Mesendoderm (in vitro differentiated cells): Measurements from ENCODE around the gene STX18.

ENCODE experiments used
- DNase-seq: peaks from one replicate; pipeline ENCODE4 v3.0.0; 2013
- H2AK5ac ChIP-seq: 2 replicates; pipeline ENCODE4 v1.6.1; 2013; ENCODE audit warnings: low read length, inconsistent platforms
- H2BK120ac ChIP-seq: 2 replicates; pipeline ENCODE4 v1.6.1; 2013; ENCODE audit warnings: low read depth, mild to moderate bottlenecking, low read length, moderate library complexity, mixed read lengths
- H2BK15ac ChIP-seq: replicated peaks from 2 replicates; pipeline ENCODE4 v1.6.1; 2013; ENCODE audit warnings: low read depth, mild to moderate bottlenecking, moderate library complexity
- H2BK5ac ChIP-seq: 2 replicates; pipeline ENCODE4 v1.6.1; 2013; ENCODE audit warnings: low read length, inconsistent platforms
- H3K18ac ChIP-seq: 2 replicates; pipeline ENCODE4 v1.6.1; 2013; ENCODE audit warnings: mild to moderate bottlenecking, low read length, mixed read lengths
- H3K23ac ChIP-seq: one replicate; pipeline ENCODE4 v1.6.1; 2013; ENCODE audit warnings: low read length
- H3K27ac ChIP-seq: 2 replicates; pipeline ENCODE4 v1.5.1; 2013; ENCODE audit warnings: low read depth, mild to moderate bottlenecking, inconsistent platforms, low read length, moderate library complexity
- H3K27me3 ChIP-seq: 2 replicates; pipeline ENCODE4 v1.6.1; 2013; ENCODE audit warnings: low read length, control low read depth, mild to moderate bottlenecking, inconsistent platforms; ENCODE audit not compliant: insufficient read depth, poor library complexity
- H3K36me3 ChIP-seq: 2 replicates; pipeline ENCODE4 v1.6.1; 2013; ENCODE audit warnings: low read length, inconsistent platforms; ENCODE audit not compliant: control insufficient read depth, insufficient read depth
- H3K4ac ChIP-seq: one replicate; pipeline ENCODE4 v1.6.1; 2013; ENCODE audit warnings: low read depth, mild to moderate bottlenecking, low read length, moderate library complexity
- H3K4me1 ChIP-seq: 2 replicates; pipeline ENCODE4 v1.6.1; 2013; ENCODE audit warnings: low read depth, low read length, inconsistent platforms; ENCODE audit not compliant: control insufficient read depth
- H3K4me2 ChIP-seq: 2 replicates; pipeline ENCODE4 v1.6.1; 2013; ENCODE audit warnings: low read length
- H3K4me3 ChIP-seq: 2 replicates; pipeline ENCODE4 v1.5.1; 2013; ENCODE audit warnings: mild to moderate bottlenecking, low read length
- H3K56ac ChIP-seq: one replicate; pipeline ENCODE4 v1.6.1; 2013; ENCODE audit warnings: low read length
- H3K79me1 ChIP-seq: 2 replicates; pipeline ENCODE4 v1.6.1; 2013; ENCODE audit warnings: low read length, inconsistent platforms
- H3K79me2 ChIP-seq: 2 replicates; pipeline ENCODE4 v1.6.1; 2013; ENCODE audit warnings: mild to moderate bottlenecking, low read length; ENCODE audit not compliant: control insufficient read depth, insufficient read depth
- H3K9ac ChIP-seq: 2 replicates; pipeline ENCODE4 v1.6.1; 2013; ENCODE audit warnings: low read length, inconsistent platforms
- H4K5ac ChIP-seq: one replicate; pipeline ENCODE4 v1.6.1; 2013; ENCODE audit warnings: low read length
- H4K8ac ChIP-seq: one replicate; pipeline ENCODE4 v1.6.1; 2013; ENCODE audit warnings: low read depth, mild to moderate bottlenecking, control low read depth, low read length, moderate library complexity
- WGBS: extraction: QIAGEN DNeasy Blood & Tissue Kit; methylation state at CpG from one replicate; pipeline ENCODE4 v1.1.7; 2013; ENCODE audit warnings: low lambda C conversion rate, missing lambda C conversion rate; ENCODE audit not compliant: insufficient coverage; ENCODE audit errors: extremely low coverage; 5-methylcytosine and 5-hydroxymethylcytosine counted together

The STX18 gene

DNA sequence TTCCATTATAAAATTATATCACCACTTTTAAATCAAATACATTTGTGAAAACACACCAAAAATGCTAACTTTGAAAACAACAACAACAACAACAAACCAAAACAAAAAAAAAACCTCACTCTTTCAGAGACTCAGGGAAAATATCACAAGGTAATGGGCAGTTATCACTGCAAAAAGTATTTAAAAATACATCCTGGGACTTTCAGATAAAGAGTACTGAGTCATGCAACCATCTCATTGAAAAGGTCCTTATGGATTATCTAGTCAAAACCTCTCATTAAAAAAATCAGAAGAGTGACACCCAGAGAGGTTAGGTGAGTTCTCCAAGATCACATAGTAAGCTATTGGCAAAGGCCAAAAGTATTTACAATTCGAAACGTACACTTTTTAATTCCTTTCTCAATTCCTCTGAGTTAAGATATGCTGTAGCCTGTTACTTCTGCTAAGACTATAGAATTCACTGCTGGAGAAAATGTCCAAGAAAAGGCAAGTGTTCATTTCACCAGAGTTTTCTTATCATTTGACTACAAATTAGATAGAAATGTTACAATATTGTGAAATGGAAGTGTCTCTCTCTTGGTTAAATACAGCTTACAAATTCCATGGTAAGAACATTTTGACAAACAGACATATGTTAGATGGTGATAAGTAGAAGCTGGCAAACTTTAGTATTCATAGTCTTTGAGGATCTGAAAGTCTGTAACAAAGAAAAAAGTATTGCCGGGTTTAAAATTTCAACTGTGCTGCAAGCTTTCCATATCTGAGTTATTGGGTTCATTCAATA is 9.3 kb downstream of the STX18 start:
- DNase-seq = no peak
- no peak overlapping the region for H3K4me3 ChIP-seq
- WGBS = no CpG with 5 or more reads among the region's 3 CpGs

GRCh38 chr4:4529392-4529791 is 12.5 kb downstream of the STX18 start:
- Histone ChIP-seq H3K4ac (no peak overlapping the region), H3K27ac (no peak overlapping the region), H3K4me2 (no peak overlapping the region), H2BK120ac (no peak overlapping the region), H2BK15ac (no peak overlapping the region), H3K4me1 (no peaks in the 10 kb centered on the region), H2BK5ac (no peak overlapping the region), H3K9ac (no peak overlapping the region), H3K79me2 (peaks cover 2% of the 10 kb centered on the region), H3K4me3 (no peak overlapping the region), H3K36me3 (no peaks in the 10 kb centered on the region), H3K18ac (no peak overlapping the region), H3K27me3 (no peaks in the 10 kb centered on the region), H3K79me1 (peaks cover 3% of the 10 kb centered on the region), H3K23ac (no peak overlapping the region), H4K5ac (no peak overlapping the region), H2AK5ac (no peak overlapping the region), H4K8ac (no peak overlapping the region), H3K56ac (no peak overlapping the region)
- DNase-seq = no peak
- no CpG with 5 or more reads among the region's 5 CpGs for WGBS

More for the DNA sequence above, 9.3 kb downstream of the STX18 start:
- H3K4me1 ChIP-seq = no peaks in the 10 kb centered on the region
- H3K27ac ChIP-seq = no peak overlapping the region
- no peak overlapping the region for H2BK120ac ChIP-seq
- H3K27me3 ChIP-seq = no peaks in the 10 kb centered on the region
- H2BK5ac ChIP-seq = no peak overlapping the region
- H3K23ac ChIP-seq = no peak overlapping the region
- H3K36me3 ChIP-seq = no peaks in the 10 kb centered on the region
- no peak overlapping the region for H4K8ac ChIP-seq
- no peak overlapping the region for H3K9ac ChIP-seq
- H2BK15ac ChIP-seq = no peak overlapping the region
- no peak overlapping the region for H3K4ac ChIP-seq
- H3K18ac ChIP-seq = no peak overlapping the region
- H2AK5ac ChIP-seq = no peak overlapping the region
- H3K79me1 ChIP-seq = peaks cover 6% of the 10 kb centered on the region
- no peak overlapping the region for H3K4me2 ChIP-seq
- H3K56ac ChIP-seq = no peak overlapping the region
- H4K5ac ChIP-seq = no peak overlapping the region
- H3K79me2 ChIP-seq = peaks cover 4% of the 10 kb centered on the region

- Histone ChIP-seq H3K79me2 (no peaks in the 10 kb centered on the region), H2AK5ac (no peak overlapping the region), H3K4me1 (no peaks in the 10 kb centered on the region), H3K36me3 (no peaks in the 10 kb centered on the region), H3K9ac (no peak overlapping the region), H3K56ac (no peak overlapping the region), H3K23ac (no peak overlapping the region), H3K4me2 (no peak overlapping the region), H3K18ac (no peak overlapping the region), H2BK120ac (no peak overlapping the region), H3K4me3 (no peak overlapping the region), H2BK5ac (no peak overlapping the region), H3K27ac (no peak overlapping the region), H4K8ac (no peak overlapping the region), H2BK15ac (no peak overlapping the region), H4K5ac (no peak overlapping the region), H3K4ac (no peak overlapping the region), H3K79me1 (no peaks in the 10 kb centered on the region), H3K27me3 (no peaks in the 10 kb centered on the region)
- DNase-seq = no peak
- no CpG with 5 or more reads among the region's 6 CpGs for WGBS
These were observed 15.4 kb downstream of the STX18 start for GRCh38 chr4:4526401-4526800.

GRCh38 chr4:4524364-4524763 is 17.5 kb downstream of the STX18 start:
- H3K9ac ChIP-seq = no peak overlapping the region
- H3K4ac ChIP-seq = no peak overlapping the region
- no peaks in the 10 kb centered on the region for H3K36me3 ChIP-seq
- no peak overlapping the region for H2BK5ac ChIP-seq
- no peak overlapping the region for H2BK120ac ChIP-seq
- H3K56ac ChIP-seq = no peak overlapping the region
- WGBS = no CpG with 5 or more reads among the region's 4 CpGs
- H3K18ac ChIP-seq = no peak overlapping the region
- peak; percentile 73 for DNase-seq
- H3K79me2 ChIP-seq = no peaks in the 10 kb centered on the region
- H3K79me1 ChIP-seq = no peaks in the 10 kb centered on the region
- no peak overlapping the region for H4K5ac ChIP-seq
- H3K4me1 ChIP-seq = no peaks in the 10 kb centered on the region
- H3K4me2 ChIP-seq = no peak overlapping the region
- no peak overlapping the region for H2BK15ac ChIP-seq
- no peak overlapping the region for H3K27ac ChIP-seq
- no peak overlapping the region for H3K4me3 ChIP-seq
- no peak overlapping the region for H4K8ac ChIP-seq
- no peaks in the 10 kb centered on the region for H3K27me3 ChIP-seq
- H3K23ac ChIP-seq = no peak overlapping the region
- no peak overlapping the region for H2AK5ac ChIP-seq

- Histone ChIP-seq H2BK5ac (no peak overlapping the region), H3K79me1 (no peaks in the 10 kb centered on the region), H2BK120ac (no peak overlapping the region), H3K36me3 (no peaks in the 10 kb centered on the region), H3K4ac (no peak overlapping the region), H3K27ac (no peak overlapping the region), H4K5ac (no peak overlapping the region), H2BK15ac (no peak overlapping the region), H4K8ac (no peak overlapping the region), H3K4me2 (no peak overlapping the region), H3K23ac (no peak overlapping the region), H3K4me3 (no peak overlapping the region), H3K79me2 (no peaks in the 10 kb centered on the region), H3K18ac (no peak overlapping the region), H3K4me1 (no peaks in the 10 kb centered on the region), H3K27me3 (no peaks in the 10 kb centered on the region), H3K56ac (no peak overlapping the region), H2AK5ac (no peak overlapping the region), H3K9ac (no peak overlapping the region)
- WGBS = no CpG with 5 or more reads among the region's 2 CpGs
- no peak for DNase-seq
These were observed 20.1 kb downstream of the STX18 start for GRCh38 chr4:4521731-4522130.

DNA sequence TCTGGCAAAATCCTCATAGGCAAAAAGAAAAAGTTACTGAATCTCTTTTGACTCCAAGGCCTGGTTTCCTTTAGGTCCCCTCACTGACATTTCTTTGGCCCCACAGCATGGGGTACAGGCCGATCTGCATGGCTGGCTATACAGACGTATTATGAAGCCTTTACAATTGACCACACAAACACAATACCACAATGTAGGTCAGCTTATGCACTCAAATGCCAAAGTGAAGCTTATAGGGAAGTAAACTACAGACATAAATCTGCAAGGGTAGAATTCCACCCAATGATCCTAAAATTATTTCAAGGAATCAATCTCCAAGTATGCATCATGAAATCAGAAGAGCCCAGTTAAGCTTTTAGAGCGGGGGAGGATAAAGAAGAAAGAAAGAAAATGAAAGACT is 20.7 kb downstream of the STX18 start:
- H2AK5ac ChIP-seq = no peak overlapping the region
- no peaks in the 10 kb centered on the region for H3K4me1 ChIP-seq
- H2BK5ac ChIP-seq = no peak overlapping the region
- no peak overlapping the region for H3K9ac ChIP-seq
- no peak overlapping the region for H2BK120ac ChIP-seq
- H3K27ac ChIP-seq = no peak overlapping the region
- no peaks in the 10 kb centered on the region for H3K36me3 ChIP-seq
- H3K4me3 ChIP-seq = no peak overlapping the region
- H3K23ac ChIP-seq = no peak overlapping the region
- H3K4me2 ChIP-seq = no peak overlapping the region
- no peaks in the 10 kb centered on the region for H3K27me3 ChIP-seq
- no peak overlapping the region for H2BK15ac ChIP-seq
- DNase-seq = no peak
- no peaks in the 10 kb centered on the region for H3K79me2 ChIP-seq
- no CpG with 5 or more reads among the region's 3 CpGs for WGBS
- H4K8ac ChIP-seq = no peak overlapping the region
- no peak overlapping the region for H4K5ac ChIP-seq
- H3K18ac ChIP-seq = no peak overlapping the region
- no peak overlapping the region for H3K4ac ChIP-seq
- no peak overlapping the region for H3K56ac ChIP-seq
- H3K79me1 ChIP-seq = no peaks in the 10 kb centered on the region
